ENCODE data around the gene DAPL1.

DNA sequence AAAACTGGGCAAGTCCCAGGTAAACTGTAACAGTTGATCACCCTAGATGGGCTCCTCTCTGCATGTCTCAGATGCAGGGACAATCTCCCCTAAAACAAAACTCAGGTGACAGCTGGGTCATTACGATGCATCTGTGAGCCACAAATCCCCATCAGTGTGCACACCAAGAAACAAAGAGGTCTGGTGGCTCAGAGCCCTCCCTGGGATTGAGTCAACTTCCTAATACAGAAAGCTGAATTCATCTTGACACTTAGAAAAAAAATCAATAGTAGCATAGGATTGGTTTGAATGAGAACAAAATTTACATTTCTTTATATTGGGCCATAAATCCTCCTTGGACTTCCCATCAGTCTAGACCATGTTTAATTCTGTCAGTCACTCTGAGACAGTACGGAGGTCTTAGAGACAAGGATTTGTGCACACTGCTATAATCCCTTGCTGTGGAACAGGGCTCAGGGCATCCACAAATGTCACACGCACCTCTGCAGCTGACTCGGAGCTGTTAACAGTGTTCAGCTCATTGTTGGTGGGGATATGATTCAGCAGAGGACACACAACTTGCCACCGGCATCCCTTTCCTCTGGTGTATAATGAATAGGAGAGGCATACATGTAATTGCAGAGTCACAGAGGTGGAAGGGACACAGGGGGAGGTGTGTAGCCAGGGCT lies 44.5 kb upstream of the DAPL1 start:
- TF ChIP-seq EZH2 (IDR thresholded peaks at IDR 0.05; ENCODE audit: borderline replicate concordance, insufficient read depth, low read length, poor library complexity, severe bottlenecking) (no peak), POLR2AphosphoS5 (IDR thresholded peaks at IDR 0.05) (no peak), EP300 (conservative IDR thresholded peaks at IDR 0.05; ENCODE audit: poor library complexity, severe bottlenecking) (no peak), MXI1 (conservative IDR thresholded peaks at IDR 0.05; ENCODE audit: poor library complexity, severe bottlenecking) (no peak), TAF1 (IDR thresholded peaks at IDR 0.05; ENCODE audit: low read depth) (no peak)
- TF ChIP-seq, protein P1, sequence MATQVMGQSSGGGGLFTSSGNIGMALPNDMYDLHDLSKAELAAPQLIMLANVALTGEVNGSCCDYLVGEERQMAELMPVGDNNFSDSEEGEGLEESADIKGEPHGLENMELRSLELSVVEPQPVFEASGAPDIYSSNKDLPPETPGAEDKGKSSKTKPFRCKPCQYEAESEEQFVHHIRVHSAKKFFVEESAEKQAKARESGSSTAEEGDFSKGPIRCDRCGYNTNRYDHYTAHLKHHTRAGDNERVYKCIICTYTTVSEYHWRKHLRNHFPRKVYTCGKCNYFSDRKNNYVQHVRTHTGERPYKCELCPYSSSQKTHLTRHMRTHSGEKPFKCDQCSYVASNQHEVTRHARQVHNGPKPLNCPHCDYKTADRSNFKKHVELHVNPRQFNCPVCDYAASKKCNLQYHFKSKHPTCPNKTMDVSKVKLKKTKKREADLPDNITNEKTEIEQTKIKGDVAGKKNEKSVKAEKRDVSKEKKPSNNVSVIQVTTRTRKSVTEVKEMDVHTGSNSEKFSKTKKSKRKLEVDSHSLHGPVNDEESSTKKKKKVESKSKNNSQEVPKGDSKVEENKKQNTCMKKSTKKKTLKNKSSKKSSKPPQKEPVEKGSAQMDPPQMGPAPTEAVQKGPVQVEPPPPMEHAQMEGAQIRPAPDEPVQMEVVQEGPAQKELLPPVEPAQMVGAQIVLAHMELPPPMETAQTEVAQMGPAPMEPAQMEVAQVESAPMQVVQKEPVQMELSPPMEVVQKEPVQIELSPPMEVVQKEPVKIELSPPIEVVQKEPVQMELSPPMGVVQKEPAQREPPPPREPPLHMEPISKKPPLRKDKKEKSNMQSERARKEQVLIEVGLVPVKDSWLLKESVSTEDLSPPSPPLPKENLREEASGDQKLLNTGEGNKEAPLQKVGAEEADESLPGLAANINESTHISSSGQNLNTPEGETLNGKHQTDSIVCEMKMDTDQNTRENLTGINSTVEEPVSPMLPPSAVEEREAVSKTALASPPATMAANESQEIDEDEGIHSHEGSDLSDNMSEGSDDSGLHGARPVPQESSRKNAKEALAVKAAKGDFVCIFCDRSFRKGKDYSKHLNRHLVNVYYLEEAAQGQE (IDR thresholded peaks at IDR 0.05; ENCODE audit: borderline replicate concordance): no peak
- TF ChIP-seq, protein P2, sequence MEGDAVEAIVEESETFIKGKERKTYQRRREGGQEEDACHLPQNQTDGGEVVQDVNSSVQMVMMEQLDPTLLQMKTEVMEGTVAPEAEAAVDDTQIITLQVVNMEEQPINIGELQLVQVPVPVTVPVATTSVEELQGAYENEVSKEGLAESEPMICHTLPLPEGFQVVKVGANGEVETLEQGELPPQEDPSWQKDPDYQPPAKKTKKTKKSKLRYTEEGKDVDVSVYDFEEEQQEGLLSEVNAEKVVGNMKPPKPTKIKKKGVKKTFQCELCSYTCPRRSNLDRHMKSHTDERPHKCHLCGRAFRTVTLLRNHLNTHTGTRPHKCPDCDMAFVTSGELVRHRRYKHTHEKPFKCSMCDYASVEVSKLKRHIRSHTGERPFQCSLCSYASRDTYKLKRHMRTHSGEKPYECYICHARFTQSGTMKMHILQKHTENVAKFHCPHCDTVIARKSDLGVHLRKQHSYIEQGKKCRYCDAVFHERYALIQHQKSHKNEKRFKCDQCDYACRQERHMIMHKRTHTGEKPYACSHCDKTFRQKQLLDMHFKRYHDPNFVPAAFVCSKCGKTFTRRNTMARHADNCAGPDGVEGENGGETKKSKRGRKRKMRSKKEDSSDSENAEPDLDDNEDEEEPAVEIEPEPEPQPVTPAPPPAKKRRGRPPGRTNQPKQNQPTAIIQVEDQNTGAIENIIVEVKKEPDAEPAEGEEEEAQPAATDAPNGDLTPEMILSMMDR (IDR thresholded peaks at IDR 0.05; ENCODE audit: poor library complexity, severe bottlenecking): no peak
